ENCODE results near the gene TTC34. TPM values are rescaled to one million over a fixed set of nuclear protein-coding genes. Genes with fewer than 3 reads are reported as not detected.

Gene TTC34
- total RNA-seq, 1 experiment from 2014 or later: 0.92 TPM

GRCh38 chr1:2778220-2778592 is 23.3 kb downstream of the TTC34 start:
- Histone ChIP-seq H3K27me3 (ENCODE audit: insufficient read depth, low read length) (no peaks in the 10 kb centered on the region), H3K9ac (ENCODE audit: extremely low read depth, insufficient read length, low read length) (no peak overlapping the region), H3K23ac (ENCODE audit: insufficient read length, low read depth, low read length) (no peak overlapping the region), H2AK5ac (ENCODE audit: insufficient read length, low read length) (no peak overlapping the region), H3K79me2 (ENCODE audit: insufficient read depth, low read length) (no peaks in the 10 kb centered on the region), H2BK120ac (ENCODE audit: low read depth, low read length, poor library complexity, severe bottlenecking) (no peak overlapping the region), H4K91ac (ENCODE audit: insufficient read length, low read depth, low read length) (no peak overlapping the region), H3K4me2 (ENCODE audit: insufficient read depth, insufficient read length, low read length) (no peak overlapping the region), H3K4ac (ENCODE audit: low read depth, low read length) (no peak overlapping the region), H3K56ac (ENCODE audit: insufficient read length, low read depth, low read length) (no peak overlapping the region), H4K5ac (ENCODE audit: insufficient read length, low read depth, low read length) (no peak overlapping the region), H2BK20ac (ENCODE audit: low read depth, low read length, poor library complexity, severe bottlenecking) (no peak overlapping the region), H2BK15ac (ENCODE audit: low read depth, low read length) (no peak overlapping the region), H3T11ph (ENCODE audit: low read length) (no peak overlapping the region), H3K18ac (ENCODE audit: insufficient read length, low read depth, low read length) (no peak overlapping the region), H3K4me1 (ENCODE audit: insufficient read depth, low read length) (no peaks in the 10 kb centered on the region), H2BK5ac (ENCODE audit: insufficient read length, low read length) (no peak overlapping the region), H3K27ac (ENCODE audit: insufficient read length, low read depth, low read length) (no peak overlapping the region), H4K20me1 (ENCODE audit: control insufficient read depth, insufficient read depth, insufficient read length) (no peaks in the 10 kb centered on the region), H2AFZ (ENCODE audit: low read length) (no peak overlapping the region), H3K79me1 (ENCODE audit: insufficient read depth, low read depth, low read length, poor library complexity, severe bottlenecking) (no peaks in the 10 kb centered on the region), H2BK12ac (ENCODE audit: insufficient read length, low read depth, low read length) (no peak overlapping the region), H3K14ac (ENCODE audit: insufficient read depth, low read length) (no peak overlapping the region), H3K9me3 (ENCODE audit: control insufficient read depth, low read depth, low read length) (peaks cover 59% of the 10 kb centered on the region), H4K8ac (replicated peaks; ENCODE audit: insufficient read length, low read depth, low read length) (no peak overlapping the region), H3K23me2 (ENCODE audit: insufficient read length, low read depth, low read length, poor library complexity, severe bottlenecking) (no peaks in the 10 kb centered on the region)
- TF ChIP-seq, protein P1, sequence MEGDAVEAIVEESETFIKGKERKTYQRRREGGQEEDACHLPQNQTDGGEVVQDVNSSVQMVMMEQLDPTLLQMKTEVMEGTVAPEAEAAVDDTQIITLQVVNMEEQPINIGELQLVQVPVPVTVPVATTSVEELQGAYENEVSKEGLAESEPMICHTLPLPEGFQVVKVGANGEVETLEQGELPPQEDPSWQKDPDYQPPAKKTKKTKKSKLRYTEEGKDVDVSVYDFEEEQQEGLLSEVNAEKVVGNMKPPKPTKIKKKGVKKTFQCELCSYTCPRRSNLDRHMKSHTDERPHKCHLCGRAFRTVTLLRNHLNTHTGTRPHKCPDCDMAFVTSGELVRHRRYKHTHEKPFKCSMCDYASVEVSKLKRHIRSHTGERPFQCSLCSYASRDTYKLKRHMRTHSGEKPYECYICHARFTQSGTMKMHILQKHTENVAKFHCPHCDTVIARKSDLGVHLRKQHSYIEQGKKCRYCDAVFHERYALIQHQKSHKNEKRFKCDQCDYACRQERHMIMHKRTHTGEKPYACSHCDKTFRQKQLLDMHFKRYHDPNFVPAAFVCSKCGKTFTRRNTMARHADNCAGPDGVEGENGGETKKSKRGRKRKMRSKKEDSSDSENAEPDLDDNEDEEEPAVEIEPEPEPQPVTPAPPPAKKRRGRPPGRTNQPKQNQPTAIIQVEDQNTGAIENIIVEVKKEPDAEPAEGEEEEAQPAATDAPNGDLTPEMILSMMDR (conservative IDR thresholded peaks at IDR 0.05): no peak
- no peaks in the 10 kb centered on the region; the same call in 1 of the 2 replicates for H3K27me3 Mint-ChIP-seq (ENCODE audit: low read depth)
- H3K9me3 Mint-ChIP-seq: peaks cover 36 to 67% of the 10 kb centered on the region in 2 experiments
- DNase-seq: peak; percentile 7
- H3K4me3 Mint-ChIP-seq: no peak overlapping the region
- peaks cover 0 to 22% (median 0%) of the 10 kb centered on the region in 3 experiments; a peak in 3 of 7 replicates for H3K36me3 Mint-ChIP-seq (ENCODE audit: insufficient read depth in 1 of 3, low read depth in 3 of 3)
- no peaks in the 10 kb centered on the region for H3K4me1 Mint-ChIP-seq
- no CpG with 5 or more reads among the region's 3 CpGs for WGBS (ENCODE audit: extremely low coverage, insufficient read length, low lambda C conversion rate)
- no peak overlapping the region for H3K27ac Mint-ChIP-seq

Data from H9 (cell line).